Cardiac fibroblast (primary cell): ENCODE measurements around the gene MSL1.

ENCODE experiments used
- DNase-seq, 2 donors: peaks; one replicate each; pipeline versions ENCODE4 v3.0.0 to v3.0.0-alpha.2; 2010; ENCODE audit warnings: low read depth in 2 of 2
- H3K4me3 ChIP-seq, 2 donors: replicated peaks in 1 of 2; 1 replicate in 1 of 2; 2 replicates in 1 of 2; pipeline ENCODE4 v1.5.1; 2011; ENCODE audit warnings: low read depth in 2 of 2, low read length in 2 of 2, mild to moderate bottlenecking in 2 of 2, moderate library complexity in 1 of 2
- CTCF ChIP-seq: IDR thresholded peaks from one replicate; pipeline ENCODE4 v1.5.1; 2011; ENCODE audit warnings: low read depth, mild to moderate bottlenecking, low read length, inconsistent platforms

Gene MSL1

GRCh38 chr17:40153603-40154236 lies 31.9 kb downstream of the MSL1 start:
- DNase-seq, result no peak
- TF ChIP-seq CTCF, result no peak
- no peak overlapping the region for H3K4me3 ChIP-seq

DNA sequence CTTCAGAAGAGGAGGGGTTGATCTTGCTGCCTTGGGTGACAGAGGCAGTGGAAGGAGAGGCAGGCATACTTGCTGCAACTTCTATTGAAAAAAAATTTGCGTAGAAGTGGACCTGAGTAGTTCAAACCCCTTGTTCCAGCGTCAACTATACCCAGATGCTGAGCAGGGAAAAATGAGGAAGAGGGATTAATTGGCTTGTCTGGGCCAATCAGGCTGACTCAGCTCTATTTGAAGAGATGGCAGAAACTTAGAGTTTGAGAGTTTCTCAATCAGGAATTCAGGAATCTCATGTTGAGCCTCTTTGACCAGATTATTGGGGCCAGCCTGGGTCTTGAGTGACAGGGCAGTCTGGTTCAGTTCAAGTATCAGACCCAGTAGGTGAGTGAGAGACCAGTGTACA lies 36.2 kb downstream of the MSL1 start:
- no peak for TF ChIP-seq CTCF
- no peak for DNase-seq
- no peak overlapping the region for H3K4me3 ChIP-seq

DNA sequence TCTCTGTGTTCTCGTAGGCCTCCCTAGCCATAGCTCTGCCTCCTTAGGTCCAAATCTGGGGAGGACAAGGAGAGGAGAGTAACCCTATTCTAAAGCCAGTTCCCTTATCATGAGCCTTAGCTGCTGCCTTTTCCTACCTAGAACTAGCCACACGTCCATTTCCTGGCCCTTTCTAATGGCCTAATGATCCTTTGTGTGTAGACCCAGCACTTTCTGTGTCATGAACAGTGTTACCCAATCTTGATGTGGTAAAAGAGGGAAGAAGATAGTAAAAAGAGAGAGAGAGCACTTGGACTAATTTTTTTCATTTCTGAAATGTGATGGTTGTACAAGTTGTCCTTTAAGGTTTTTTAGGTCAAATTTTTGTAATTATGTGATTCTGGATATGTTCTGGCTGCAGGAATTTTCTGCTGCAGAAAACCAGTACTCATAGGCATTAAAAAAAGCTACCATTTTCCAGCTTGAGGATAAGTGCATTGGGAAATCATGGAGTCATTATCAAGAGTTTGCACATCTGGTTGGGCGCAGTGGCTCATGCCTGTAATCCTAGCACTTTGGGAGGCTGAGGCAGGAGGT lies 36.8 kb downstream of the MSL1 start:
- TF ChIP-seq CTCF, result no peak
- no peak for DNase-seq
- no peak overlapping the region for H3K4me3 ChIP-seq

DNA sequence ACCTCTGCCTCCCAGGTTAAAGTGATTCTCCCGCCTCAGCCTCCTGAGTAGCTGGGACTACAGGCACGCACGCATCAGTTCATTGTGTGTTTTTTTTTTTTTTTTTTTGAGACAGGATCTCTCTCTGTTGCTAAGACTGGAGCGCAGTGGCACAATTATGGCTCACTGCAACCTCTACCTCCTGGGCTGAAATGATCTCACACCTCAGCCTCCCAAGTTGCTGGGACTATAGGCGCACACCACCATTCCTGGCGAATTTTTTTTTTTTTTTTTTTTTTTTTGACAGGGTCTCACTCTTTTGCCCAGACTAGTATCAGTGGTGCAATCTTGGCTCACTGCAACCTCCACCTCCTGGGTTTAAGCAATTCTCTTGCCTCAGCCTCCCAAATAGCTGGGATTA lies 37.7 kb downstream of the MSL1 start:
- DNase-seq, result no peak
- no peak for TF ChIP-seq CTCF
- no peak overlapping the region for H3K4me3 ChIP-seq

DNA sequence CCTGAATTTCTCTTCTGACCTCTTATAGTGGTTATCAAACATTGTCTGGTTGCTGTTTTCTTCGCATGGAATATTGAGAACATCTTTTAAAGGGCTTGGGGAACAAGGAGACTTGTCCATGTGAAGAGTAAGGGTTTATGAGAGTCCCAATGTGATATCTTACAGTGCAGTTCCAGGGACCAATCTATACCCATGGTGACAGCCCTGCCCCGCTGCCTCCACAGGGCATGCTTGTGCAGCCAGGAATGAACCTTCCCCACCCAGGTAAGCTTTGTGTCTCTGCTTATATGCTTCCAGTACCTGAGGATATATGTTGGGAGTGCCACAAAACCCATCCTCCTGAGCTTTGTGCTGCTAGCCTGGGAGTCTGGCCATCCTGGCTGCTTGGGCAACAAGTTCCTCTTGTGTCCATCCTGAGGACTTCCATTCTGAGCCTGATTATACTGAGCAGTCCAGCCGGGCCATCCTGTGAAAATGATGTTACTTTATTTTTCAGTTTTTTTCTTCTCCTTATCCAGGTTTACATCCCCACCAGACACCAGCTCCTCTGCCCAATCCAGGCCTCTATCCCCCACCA lies 46.0 kb downstream of the MSL1 start:
- TF ChIP-seq CTCF, result no peak
- no peak overlapping the region for H3K4me3 ChIP-seq
- DNase-seq, result no peak

- peak; percentile 83 to 85 for DNase-seq
- peak; percentile 70 for TF ChIP-seq CTCF
- H3K4me3 ChIP-seq, result no peak overlapping the region
These were observed 46.6 kb downstream of the MSL1 start for GRCh38 chr17:40168262-40168832.
